Middle frontal gyrus (tissue), 1 donor: ENCODE results near the gene ELMOD3.

Experiments used
- DNase-seq: peaks from one replicate; pipeline ENCODE4 v3.0.0-alpha.2; 2015; ENCODE audit warnings: low spot score; ENCODE audit errors: extremely low spot score

Gene ELMOD3

DNA sequence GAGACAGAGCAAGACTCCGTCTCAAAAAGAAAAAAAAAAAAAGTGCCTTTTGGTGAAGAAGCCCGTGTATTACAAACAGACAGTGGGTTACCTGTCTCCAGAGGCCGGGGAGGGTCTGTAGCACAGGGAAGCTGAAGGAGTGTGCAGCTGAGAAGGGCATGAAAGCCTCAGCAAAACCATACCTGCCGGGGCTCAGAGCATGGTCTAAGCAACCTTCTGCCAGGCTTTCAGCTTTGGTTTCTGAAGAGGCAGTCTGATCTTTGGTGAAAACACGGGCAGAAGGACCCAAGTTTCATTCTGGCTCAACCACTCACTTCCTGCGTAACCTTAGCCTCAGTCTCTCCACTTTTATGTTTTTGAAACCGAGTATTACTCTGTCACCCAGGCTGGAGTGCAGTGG lies 85.4 kb downstream of the ELMOD3 start:
- no peak for DNase-seq

DNA sequence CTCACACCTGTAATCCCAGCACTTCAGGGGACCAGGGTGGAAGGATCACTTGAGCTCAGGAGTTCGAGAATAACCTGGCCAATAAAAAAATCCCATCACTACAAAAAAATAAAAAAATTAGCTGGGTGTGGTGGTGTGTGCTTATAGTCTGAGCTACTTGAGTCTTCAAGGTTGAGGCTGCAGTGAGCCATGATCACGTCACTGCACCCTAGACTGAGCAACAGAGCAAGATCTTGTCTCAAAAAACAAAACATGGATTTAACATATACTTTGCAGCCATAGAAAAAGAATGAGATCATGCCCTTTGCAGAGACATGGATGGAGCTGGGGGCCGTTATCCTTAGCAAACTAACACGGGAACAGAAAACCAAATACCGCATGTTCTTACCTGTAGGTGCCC lies 86.2 kb downstream of the ELMOD3 start:
- no peak for DNase-seq
